Right lung (tissue), 5 donors: ENCODE data around the gene MORN1. TPM values are rescaled to one million over a fixed set of nuclear protein-coding genes. Genes with fewer than 3 reads are reported as not detected.

ENCODE experiments used
- DNase-seq, 2 donors: peaks; one replicate each; pipeline ENCODE4 v3.0.0-alpha.2; 2013
- polyA plus RNA-seq, 5 donors: library from polyadenylated mRNA; unstranded; fragments of 120-200 nt; gene quantifications; one replicate each; pipeline versions ENCODE4 v1.2.1 to v1.2.3, GENCODE V29; 2013; ENCODE audit warnings: inconsistent platforms in 1 of 5, low replicate concordance in 1 of 5; ENCODE audit not compliant: insufficient read length in 5 of 5, insufficient read depth in 1 of 5

MORN1 gene
- polyA plus RNA-seq, 5 donors, result 9.7 to 16.3 (median 14.9) TPM

DNA sequence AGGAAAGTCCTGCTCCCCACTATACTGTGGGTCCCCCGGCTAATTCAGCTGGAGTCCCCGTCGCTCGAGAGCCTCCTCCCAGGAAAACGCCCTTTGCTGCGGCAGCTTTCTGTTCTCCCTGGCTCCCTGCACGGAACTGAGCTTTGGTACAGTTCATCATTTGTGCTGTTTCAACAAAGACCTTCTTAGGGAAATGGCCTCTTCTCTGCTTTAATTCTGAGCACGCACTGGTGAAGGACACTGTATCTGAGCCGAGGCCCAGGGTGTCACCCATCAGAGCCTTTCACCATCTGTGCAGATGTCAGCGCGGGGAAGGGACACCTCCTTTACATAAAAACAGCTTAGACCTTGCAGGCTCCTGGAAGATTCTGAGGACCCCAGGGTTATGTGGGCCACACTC lies 34.5 kb upstream of the MORN1 start:
- no peak for DNase-seq

DNA sequence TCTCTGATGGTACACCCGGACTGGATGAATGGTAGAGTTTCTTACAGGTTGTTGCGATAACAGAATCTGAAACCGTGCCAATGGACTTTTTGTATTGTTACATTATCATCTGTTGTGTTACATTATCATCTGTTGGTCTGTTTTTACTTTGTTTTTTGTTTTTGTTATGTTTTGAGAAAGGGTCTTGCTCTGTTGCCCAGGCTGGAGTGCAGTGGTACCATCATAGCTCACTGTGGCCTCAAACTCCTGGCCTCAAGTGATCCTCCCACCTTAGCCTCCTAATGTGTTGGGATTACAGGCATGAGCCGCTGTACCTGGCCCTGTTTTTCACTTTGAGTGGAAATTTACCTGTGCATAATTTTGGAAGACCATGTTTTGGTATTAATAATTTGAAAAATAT lies 31.2 kb upstream of the MORN1 start:
- DNase-seq, result no peak

DNA sequence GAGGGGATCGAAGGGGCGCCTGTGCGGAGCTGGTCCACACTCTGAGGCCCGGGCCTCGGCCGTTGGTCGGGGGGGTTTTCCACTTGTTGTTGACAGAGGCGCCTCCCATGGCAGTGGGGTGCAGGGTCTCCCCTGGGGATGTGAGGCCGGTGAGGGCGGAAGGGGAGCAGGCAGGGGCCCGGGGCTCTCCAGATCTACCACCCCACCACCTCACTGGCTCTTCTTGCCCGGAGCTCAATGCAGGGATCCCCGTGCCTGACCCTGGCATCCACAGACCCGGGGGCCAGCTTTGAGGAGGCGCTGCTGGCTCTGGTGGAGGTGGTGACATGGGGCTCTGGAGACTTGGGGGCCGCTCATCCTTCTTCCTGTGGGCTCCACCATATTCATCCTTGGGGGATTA lies 28.1 kb upstream of the MORN1 start:
- DNase-seq, result no peak

- no peak for DNase-seq
These were observed 27.5 kb upstream of the MORN1 start for GRCh38 chr1:2418791-2419320.

DNA sequence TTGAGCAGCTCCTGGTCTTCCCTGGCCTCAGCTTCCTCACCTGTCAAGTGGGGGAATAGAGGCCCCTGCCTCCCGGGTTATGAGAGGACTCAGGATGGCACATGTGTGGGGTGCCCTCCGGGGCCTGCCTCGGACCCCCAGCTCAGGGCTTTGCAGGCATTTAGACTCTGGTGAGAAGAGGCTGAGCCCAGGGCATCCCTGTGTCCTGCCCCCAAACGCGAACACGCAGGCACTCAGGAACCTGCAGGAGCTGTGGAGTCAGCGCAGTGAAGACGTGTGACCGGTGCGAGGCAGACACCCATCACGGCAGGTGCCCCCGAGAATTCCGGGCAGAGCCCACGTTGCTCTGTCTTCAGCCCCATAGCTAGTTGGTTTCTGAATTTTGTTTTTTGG lies 26.5 kb upstream of the MORN1 start:
- DNase-seq, result no peak

- DNase-seq, result no peak
These were observed 25.9 kb upstream of the MORN1 start for GRCh38 chr1:2417083-2417832.

DNA sequence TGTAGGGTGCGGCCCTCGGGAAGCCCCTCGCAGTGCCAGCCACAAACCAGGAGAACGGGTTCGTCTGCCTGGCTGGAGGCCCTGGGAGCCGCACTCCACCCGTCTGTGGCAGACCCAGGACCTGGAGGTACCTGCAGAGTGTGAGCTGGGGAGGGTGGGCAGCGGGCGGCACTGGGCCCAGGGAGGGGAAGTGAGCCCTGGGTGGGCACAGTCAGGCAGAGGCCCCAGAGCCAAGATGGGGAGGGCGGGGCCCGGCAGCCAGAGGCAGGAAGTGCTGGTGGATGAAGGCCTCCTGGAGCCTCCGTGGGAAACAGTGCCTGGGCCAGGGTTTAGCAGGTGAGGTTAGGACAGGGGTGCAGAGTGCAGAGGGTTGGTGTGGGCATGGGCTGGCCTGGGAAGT lies 25.0 kb upstream of the MORN1 start:
- DNase-seq, result peak; percentile 57

GRCh38 chr1:2415801-2416208 lies 24.5 kb upstream of the MORN1 start:
- DNase-seq, result no peak

DNA sequence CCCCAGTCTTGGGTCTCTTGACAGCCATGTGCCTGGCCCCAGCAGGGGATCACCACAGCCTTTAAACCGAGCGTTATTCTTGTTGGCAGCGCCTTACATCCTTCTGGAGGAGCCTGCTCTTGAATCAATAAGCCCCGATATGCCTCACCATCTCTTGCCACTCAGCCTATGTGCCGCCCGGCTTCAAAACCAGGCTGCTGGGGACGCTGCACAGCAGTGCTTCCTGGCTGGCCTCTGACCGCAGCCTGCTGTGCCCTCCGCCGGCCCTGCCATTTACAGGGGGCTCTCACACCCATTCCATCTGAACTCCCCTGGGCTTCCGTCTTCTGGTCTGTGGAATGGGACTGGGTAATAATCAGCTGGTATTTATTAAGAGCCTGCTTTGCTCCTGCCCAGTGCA lies 24.0 kb upstream of the MORN1 start:
- no peak for DNase-seq

- peak in 1 of 2 donors; percentile 64 for DNase-seq
These were observed 23.1 kb upstream of the MORN1 start for GRCh38 chr1:2414297-2414958.

DNA sequence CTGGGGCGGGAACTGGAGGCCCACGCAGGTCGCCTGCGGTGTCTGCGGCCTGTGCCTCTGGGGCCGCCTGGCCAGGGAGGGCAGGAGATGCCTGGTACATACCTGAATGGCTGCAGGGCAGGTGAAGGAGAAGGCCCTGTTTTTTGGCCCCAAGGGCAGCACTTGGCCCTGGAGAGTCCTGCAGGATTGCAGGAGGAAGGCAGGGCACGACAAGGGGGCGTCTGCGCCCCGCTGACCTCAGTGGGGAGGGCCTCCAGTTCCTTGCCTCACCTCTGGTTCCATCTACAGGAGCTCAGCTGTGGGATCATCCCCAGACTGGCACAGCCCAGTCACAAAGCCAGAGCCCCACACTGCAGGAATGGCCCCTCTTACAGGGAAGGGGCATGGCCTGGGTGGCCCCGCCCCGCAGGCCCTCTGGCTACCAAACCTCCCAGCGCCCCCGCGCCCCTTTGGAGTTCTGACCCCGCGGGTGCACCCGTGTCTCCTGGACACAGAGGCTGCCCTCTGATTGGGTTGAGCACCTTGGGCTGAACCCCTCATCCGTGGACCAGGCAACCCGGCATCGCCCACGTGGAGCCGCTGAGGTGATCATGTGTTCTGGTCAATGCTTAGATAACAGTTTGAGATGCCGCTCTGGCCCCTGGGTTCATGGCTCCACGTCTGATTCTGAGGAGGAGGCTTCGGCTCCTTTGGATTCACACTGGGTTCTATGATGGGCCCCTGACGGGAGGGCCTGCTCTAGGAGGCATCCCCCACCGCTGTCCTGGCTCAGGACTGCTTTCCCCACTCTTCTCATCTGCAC lies 22.3 kb upstream of the MORN1 start:
- DNase-seq, result no peak

DNA sequence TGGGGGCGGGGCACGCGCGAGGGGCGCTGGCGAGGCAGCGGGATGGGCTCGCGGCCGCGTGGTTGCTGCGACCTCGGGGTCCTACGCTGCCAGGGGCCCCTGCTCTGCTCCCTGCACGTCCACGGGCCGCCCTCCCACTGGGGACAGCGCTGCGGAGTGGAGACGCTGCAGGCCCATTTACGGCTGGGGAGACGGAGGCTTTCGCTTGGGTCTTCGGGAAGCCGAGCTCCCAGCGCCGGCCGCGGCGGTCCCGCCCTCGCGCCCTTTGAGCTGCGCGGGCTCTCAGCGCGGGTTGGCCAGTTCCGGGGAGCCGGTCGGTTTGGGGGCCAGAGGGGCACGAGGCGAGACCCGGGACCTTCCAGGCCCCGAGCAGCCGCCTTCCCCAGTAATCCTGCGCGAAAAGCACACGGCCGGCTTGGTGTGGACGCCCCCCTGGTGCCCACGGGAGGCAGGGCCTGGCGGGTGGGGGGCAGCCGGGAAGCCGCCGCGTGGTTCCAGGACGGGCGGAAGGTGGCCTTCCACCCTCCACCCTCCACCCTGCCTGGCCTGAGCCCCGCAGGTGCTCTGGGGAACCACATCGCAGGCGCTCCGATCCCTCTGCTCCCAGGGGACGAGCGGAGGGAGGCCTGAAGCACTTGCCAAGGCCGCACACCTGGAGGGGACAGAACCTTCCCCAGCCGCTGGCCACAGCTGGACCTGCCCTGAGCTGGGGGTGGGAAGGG lies 21.6 kb upstream of the MORN1 start:
- no peak for DNase-seq

- peak; percentile 96 to 97 for DNase-seq
These were observed 21.0 kb upstream of the MORN1 start, which contains the start of gene PEX10 for GRCh38 chr1:2412395-2412772. PEX10 (minus strand) TSS chr1:2412564; CDS start chr1:2412502, 62 bp downstream.

- no peak for DNase-seq
These were observed 20.5 kb upstream of the MORN1 start for GRCh38 chr1:2411801-2412394.

DNA sequence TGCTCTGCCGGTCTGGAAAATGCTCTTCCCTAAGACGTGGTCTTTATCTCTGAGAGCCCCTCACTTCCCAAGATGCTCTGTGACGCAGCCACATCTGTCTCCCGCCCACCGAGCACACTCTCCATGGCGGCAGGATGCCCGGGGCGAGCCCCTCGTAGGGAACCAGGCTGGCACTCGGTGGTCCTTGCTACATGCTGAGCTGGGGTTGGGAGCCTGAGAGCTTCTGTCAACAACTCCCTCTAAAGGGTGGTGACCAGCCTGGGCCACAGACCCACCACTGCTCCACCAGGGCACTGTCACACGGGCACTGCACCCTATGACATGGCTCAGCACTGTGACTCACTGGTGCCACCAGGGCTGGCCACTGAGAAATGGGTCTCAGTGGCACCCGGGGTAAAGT lies 18.4 kb upstream of the MORN1 start:
- DNase-seq, result no peak

DNA sequence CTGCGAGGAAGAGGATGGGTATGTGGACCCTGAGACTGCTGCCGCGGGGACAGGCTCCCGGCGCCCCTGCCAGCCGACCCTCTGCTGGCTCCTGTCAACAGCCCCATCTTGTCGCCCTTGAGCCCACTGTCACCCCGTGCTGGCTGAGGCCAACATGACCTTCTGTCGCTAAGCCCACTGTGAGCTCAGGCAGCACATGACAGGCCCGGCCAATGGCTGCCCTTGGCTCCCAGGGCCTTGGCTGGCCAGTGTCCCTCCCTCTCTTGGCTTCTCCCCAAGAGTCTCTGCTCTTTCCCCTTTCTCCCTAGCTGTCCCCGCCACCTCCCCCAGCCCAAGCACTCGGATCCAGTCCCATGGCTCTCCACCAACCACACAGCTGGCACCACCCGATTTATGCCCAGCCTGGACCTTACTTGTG lies 17.5 kb upstream of the MORN1 start:
- no peak for DNase-seq

DNA sequence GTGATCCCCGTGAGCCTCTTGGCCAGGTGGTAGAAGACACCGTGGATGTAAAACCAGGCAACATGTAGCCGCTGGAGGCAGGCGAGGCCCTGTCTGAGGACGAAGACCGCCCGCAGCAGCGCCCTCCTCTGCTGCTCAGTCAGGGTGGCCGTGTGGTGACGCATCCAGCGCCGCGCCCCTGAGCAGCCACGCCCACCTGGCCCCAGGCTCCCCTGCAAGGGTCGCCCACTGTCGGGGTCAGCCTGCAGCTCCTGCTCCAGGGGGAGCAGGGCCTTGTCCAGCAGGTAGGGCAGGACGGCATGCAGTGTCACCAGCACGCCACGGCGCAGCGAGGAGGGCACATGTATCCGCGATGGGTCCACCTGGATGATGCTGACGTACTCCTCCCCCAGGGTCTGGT lies 17.1 kb upstream of the MORN1 start:
- DNase-seq, result no peak

GRCh38 chr1:2407991-2408275 lies 16.6 kb upstream of the MORN1 start:
- DNase-seq, result no peak

DNA sequence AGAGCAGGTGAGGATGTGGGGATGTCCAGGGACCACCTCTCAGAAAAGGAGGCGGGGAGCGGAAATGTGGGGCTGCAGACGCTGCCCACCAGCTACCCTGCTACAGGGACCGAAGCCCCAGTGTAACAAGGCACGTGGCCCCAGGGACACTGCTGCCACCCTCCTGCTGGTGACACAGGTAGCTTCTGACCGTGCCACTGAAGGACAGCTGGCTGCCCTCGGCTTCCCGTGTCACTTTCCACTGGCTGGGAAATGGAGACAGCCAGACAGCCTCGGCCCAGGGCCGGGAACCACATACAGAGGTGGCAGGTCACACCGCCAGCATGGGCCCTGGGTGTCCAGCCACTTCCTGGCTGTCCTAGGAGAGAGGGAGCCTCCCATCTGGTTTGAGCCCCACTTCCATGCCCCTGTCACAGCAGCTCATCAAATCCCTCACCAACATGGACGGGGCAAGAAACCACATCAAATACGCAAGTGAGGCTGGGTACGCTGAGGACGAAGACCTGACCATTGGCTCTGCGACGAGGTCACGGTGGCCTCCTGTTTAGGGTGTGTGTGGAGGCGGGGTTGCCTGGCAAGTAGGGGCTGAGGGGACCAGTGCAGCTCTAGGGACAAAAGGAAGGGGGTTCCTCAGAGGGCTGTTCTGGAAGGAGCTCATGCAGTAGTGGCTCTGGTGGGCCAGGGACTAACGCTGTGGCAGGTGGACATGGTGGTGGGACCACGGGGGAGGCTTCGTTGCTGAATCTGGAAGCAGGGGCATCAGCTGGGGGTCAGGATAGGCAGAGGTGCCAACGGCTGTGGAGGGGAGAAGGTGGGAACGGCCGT lies 16.0 kb upstream of the MORN1 start:
- DNase-seq, result no peak

GRCh38 chr1:2406451-2407041 lies 15.2 kb upstream of the MORN1 start:
- no peak for DNase-seq
